Stimulated activated CD8-positive, alpha-beta memory T cell treated with anti-CD3 and anti-CD28 coated beads, Interleukin-4, amount 100 ng/mL, for 24 hours (primary cell): ENCODE measurements around the gene KRT86.

ENCODE experiments used
- DNase-seq: peaks from one replicate; pipeline ENCODE4 v3.0.0-alpha.2; 2020; ENCODE audit warnings: low read depth

KRT86 gene

DNA sequence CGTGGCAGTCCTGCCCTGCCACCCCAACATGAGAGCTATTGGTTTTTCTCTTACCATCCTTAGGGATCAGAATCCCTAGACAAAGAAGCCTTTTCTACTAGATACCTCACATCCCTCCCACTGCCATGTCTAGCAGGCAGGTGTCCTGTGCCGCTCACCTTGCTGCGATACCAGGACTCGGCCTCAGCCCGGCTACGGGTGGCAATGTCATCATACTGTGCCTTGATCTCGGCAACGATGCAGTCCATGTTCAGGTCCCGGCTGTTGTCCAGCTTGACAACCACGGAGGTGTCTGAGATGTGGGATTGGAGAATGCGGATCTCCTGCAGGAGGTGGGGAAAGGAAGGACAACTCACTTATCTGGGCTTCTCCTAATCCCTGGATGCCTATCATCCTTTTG, 42.3 kb downstream of the KRT86 start:
- no peak for DNase-seq

DNA sequence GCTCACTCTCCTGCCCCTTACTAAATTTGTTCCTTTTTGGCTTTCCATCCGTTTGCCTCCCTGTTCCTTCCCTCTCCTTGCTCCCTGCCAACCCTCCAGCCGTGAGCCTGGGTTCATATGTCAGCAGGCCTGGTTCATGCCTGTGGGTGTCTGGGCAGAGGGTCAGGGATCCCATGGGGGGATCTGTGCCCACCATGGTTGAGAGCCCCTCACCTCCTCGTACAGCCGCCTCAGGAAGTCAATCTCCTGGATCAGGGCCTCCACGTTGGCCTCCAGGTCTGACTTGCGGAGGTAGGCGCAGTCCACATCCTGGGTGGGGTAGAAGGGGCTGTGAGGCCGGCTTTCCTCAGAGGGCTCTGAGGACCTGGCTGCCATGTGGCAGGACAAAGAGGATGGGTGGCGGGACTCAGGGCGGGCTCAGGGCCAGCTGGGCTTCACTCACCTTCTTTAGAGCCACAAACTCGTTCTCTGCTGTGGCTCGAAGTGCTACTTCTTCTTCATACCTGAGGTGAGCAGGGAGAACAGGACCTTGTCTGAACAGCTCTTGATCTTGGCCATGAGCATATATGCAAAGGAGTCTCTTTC, 43.1 kb downstream of the KRT86 start:
- DNase-seq = no peak

DNA sequence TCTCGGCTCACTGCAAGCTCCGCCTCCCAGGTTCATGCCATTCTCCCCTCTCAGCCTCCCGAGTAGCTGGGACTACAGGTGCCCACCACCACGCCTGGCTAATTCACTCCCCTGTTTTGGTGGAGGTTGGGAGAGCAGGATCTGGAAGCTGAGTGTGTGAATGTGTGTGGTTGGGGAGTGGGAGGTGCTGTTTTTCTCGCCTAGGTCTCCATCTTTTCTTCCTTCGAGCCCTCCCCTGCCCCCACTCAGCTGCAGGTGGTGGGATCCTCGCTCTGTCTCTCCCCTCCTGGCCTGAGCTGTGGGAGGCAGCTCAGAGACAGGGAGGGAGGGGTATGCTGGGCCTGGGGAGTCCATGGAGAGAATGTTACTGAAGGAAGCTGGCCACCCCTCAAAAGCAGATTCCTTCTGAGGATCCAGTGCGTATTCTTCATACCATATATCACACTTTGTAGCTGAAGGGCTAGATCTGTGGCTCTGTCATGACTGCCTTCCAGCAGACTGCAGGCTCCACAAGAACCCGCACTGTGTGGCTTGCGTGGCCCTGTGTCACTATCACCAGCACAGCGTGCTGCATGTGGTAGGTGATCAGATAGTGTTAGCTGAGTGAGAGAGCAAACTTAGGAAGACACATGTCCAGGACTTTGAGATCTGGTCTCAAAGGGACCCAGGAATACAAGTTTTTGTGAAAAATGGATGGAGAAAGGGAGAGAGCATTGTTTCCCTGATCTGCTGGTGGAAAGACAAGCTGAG, 44.0 kb downstream of the KRT86 start:
- DNase-seq = no peak

DNA sequence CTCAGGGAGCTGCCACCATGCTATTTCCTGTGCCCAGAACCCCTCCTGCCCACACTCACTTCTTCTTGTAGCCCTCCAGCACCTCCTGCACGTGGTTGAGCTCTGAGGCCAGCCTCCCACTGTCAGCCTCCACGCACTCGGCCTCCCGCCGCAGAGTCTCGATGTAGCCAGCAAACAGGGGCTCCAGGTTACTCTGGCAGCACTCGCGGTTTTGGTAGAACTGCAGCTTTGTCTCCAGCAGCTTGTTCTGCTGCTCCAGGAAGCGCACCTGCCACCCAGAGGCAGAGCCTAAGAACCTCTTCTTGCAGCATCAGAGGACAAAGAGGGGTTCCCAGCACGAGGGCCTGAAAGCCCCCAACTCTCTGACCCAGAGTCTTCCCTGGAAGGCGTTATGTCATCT, 44.7 kb downstream of the KRT86 start:
- DNase-seq = no peak

DNA sequence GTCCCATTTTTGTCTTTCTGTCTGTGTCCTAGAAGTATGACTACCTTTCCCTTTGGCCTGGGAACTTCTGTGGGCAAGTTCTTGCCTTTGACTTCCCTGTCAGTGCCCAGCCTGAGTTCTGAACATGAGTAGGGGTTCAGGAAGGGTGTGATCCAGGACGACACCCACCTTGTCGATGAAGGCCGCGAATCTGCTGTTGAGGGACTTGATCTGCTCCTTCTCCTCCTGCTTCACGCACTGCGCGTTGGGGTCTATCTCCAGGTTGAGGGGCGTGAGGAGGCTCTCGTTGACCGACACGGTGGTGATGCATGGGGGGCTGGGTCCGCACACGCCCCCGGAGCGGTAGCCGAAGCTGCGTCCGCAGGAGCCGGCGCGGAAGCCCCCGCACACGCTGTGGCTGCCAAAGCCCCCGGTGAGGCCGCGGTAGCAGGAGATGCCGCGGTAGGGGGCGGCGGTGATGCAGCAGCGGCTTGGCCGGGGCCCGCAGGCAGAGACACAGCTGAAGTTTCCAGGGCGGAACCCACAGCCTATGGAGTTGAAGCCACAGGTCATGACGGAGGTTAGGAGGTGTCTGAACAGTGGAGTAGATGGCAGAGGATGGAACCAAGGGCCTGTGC, 46.4 kb downstream of the KRT86 start, which contains the start of gene KRT83:
Gene KRT83 (minus strand): TSS at position 615 of the 617 bp plus-strand sequence. CDS start 63 bp downstream, at position 552.
- no peak for DNase-seq

DNA sequence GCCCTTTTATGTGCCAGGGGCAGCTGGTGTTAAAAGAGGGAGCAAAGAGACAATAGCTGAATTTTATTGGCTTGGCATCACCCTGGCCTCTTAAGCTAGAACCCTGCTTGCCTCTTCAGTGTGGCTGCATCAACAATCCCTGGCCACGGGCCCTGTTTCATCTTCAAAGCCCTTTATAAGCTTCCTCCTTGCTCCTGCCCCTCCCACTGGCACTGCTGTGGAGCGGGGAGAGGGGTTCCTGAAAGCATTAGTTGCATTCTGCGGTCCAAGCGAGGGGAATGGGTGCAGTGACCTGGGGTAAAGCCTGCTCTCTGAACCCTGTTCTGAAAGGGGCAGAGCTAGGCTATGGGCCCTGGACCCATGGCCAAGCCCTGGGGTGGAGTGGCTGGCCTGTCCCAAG, 47.0 kb downstream of the KRT86 start:
- no peak for DNase-seq

DNA sequence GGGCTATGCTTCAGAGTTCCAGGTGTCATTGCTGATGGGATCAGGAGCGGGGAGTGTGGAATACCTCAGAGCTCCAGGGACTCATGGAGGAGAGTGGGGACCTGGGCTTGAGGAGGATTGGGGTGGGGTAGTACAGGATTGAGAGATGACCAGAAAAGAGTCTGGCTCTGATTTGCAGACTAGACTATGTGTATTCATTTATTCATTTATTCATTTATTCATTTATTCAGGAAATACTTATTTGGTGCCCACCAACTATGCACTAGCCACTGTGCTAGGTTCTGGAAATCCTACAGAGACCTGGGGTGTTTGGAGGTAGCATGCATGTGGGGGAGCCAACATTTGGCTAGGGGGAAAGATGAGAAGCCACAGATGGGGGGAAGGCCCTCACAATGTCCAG, 47.6 kb downstream of the KRT86 start:
- DNase-seq = no peak

DNA sequence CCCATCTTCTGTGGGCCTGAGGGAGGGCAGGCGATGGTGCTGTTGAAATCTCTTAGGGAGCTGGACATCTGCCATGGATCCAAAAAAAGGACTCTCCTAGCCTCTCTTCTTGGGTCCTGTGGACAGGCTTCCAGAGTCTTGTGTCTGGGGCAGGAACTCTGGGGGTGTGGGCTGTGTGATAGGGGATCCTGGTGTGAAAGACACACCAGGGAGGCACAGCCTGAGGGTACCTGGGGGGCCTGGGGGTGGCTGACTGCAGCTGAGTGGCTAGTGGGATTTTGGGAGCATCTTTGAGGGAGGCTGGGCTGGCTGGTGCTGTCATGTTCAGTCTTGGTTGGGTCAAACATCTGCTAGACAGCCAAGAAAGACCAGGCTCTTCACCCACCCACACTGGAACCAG, 48.6 kb downstream of the KRT86 start:
- no peak for DNase-seq

DNA sequence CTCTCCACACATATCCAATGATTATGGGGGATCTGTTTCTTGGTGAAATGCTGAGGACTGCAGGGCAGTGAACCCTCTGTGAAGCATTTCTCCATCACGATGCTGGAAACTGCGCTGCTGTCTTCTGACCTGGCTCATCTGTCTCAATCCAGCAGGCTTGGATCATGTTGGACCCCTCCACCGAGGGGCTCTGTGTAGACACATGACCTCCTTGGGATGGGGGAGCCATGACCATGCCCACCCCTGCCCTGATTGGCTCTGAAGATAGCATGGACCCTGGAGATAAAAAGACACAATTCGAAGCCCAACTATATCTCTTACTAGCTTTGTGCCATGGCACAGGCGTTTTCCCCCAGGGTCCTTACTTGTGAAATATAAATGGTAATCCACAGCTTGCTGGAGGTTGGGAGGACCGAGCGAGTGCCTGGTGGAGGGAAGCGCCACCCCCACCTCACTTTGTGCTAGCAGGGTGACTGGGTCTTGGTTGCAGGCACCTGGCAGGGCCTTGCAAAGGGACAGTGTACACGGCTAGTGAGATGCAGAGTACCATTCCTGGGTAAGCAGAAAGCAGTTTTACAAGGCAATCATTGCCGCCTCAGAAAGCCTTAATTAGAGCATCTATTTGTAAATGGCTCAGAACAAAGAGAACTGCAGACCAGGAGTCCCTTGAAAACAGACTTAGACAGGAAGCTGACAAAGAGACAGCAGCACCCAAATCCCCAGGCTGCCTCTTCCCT, 49.1 kb downstream of the KRT86 start:
- DNase-seq = no peak

DNA sequence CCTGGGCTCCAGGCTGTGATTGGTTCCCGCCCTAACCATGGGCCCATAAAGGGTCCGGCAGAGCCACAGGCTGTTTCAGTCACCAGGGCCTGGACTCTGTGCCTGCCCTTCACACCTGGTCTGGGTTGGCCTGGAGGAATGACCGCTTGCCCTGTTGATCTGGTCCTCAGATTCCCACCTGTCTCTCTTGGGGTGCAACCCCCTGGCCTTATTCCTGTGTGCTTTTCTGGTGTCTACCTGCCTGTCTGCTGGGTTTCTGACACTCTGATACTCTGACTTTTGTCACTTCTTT, 49.7 kb downstream of the KRT86 start:
- DNase-seq = no peak

DNA sequence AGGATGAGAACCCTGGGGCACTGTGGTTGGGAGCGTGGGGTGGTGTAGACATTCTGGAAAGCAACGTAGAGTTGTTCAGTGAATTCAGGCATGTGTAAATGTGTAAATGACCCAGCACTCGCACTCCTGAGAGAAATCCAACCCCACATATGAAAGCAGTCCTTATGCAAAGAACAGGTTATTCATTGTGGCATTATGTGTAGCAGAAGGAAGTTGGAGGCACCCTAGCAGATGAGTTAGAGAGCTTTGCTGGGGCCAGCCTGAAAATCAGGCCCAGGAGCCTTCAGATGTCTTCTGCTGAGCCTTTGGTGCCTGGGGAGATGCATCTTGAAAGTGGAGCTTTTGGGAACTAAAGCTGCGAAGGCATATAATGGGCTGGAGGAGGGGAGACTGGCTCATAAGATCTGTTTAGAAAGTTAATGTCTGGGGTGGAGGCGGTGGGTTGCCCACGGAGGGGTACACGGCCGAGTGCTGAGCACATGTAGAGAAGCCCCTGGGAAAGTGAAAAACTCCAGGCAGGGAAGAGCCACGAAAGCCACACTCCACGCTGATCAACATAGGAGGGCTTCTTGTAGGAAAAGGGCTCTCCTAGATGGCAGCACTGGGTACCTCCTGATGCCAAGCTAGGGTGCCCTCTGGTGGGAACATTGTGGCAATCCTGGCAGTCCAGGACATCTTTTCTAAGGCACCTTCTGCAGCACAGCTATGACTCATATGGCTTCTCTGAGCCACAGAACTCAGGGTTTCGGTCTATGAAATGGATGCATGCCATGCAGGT, 52.8 kb downstream of the KRT86 start:
- peak; percentile 56 for DNase-seq

DNA sequence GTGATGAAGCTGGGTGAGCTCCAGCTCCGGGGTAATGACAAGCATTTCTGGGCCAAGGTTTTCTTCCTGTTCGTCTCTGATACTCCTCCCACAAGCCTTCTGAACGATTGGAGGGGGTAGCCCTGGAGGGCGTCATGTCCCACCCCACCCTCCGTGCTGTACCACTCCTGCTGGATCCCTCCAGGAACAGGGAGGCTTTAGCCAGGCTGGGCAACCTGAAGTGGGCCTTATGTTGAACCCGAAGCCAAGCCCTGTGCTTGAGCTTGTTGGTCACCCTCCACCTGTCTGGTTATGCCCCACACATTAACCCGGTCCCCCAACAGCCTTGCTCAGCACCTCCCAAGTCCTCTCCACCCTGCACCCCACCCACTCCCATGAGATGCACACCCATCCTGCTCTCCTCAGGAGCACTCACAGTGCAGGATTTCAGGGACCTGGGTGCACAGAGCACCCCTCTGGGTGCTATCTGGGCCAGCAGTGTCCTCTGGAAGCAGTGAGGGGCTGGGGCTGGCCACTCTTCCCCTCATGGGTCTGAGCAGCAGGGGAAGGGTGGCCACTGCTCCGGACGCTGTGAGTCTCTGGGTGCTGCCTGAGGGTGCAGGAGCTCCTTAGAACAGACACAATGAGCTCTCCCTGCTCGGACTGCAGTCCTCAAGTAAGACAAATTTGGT, 53.5 kb downstream of the KRT86 start:
- DNase-seq = no peak

DNA sequence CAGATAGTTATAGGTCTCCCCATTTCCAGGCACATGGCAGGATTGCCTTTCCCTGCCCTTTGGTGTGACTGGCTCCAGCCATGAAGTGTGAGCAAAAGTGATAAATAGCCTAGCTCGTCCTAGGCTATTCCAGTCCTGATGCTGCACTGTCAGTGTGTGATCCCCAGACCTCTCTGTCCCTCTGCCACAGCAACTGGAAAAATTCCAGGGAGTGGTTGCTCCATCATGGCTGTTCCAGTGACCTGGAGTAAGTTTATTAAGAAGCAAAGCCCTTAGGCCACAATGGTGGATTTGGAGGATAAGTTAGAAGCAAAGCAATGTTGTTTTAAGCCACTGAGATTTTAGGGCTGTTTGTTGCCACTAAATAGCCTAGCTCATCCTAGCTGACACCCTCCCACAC, 56.6 kb downstream of the KRT86 start:
- DNase-seq = no peak

DNA sequence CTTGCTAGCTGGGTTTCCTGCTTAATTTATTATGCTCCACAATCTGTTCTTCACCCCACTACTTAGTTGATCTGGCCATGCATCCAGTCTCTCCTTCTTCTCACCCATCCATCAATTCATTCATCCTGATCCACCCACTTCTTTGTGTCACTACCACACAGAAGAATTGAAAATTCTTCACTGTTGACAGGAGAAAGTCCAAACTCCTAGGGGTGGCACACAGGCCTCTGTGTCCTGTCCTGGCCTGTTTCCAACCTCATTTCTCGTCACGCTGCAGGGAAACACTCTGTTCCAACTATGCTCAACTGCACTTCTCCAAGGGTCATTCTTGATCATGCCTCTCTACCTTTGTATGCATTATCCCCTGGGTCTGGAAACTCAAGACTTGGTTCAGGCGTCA, 57.4 kb downstream of the KRT86 start:
- no peak for DNase-seq

DNA sequence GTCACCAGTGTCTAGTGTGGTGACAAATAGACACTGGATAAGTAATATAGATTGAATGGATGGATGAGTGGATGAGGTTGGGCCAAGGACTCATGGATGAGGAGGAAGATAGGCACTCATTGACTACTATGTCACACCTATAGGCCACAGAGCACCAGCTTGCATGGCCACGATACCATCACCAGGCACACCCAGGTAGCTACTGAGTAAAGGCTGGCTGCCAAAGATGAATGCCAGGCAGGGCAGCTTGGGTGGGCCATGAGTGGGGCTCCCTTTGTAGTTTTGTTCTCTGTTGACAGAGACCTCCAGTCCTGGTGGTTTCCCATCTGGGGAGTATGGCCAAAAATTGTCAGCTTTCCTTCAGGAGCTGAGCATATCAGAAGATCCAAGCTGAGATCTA, 57.9 kb downstream of the KRT86 start:
- no peak for DNase-seq

DNA sequence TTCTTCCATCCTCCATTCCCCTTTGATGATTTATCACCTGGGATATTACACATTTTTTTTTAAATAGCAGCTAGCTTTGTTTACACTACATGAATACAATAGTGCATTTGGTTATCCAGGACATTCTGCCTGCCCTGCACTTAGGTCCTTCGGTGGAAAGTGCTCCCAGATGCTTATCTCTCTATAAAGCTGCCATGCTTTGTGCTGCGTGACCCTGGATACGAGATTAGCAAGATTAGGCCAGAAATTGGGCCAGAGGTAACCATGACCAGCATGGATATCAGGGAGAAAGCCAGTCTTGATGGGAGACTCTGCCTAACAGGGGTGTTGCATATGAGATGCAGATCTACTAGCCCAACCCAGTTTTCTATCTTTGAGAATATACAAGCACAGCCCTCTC, 58.9 kb downstream of the KRT86 start:
- no peak for DNase-seq

DNA sequence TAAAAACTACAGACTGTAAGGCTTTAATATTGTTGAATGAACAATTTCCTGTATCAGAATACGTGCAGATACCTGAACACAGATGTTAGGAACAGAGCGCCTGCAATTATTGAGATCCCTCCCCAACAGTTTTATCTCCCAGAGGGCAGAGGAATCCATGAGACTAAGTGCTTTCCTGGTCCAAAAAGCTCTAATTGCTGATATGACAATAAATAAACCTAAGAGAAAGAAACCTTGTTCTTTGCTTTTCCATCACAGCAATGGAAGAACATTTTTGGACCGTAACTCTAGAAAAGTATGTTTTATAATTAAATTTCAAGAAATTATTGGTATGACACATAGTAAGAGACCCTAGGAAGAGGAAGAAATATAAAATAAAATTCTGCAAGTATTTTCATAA, 59.7 kb downstream of the KRT86 start:
- DNase-seq = no peak

DNA sequence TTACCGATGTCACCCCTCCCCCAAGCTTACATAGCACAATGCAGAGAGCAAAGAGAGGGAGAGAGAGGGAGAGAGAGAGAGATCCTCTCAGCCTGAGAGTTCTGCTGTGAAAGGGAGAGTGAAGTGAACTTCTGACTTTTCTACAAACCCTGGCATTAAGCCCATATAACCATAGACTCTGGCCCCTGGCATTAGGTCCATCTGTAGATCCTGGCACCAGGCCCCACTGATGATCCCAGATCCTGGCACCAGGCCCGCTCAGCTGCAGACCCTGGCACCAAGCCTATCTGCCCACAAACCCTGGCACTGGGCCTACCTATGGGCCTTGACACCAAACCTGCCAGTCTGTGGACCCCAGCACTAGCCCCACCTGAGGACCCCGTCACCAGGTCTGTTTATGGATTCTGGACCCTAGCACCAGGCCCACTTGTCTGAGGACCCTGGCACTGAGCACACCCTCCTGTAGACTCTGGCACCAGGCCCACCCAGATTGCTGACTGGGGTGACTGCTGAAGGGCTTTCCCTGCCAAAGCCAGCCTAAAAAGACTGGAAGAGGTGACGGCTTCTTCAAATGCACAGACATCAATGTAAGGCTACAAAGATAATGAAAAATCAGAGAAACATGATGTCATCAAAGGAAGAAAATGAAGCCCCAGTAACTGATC, 61.3 kb downstream of the KRT86 start:
- DNase-seq = no peak

DNA sequence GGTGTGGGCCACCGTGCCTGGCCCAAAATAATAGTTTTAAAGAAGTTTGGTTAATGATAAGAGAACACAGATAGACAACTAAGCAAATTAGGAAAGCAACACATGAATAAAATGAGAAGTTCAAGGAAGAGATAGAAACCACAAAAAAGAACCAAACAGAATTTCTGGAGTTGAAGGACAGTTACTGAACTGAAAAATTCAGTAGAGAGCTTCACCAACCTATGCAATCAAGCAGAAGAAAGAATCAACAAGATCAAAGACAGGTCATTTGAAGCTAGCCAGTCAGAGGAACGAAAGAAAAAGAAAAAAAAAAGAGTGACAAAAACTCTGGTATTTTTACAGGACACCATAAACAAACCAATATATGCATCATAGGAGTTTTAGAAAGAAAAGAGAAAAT, 62.2 kb downstream of the KRT86 start:
- no peak for DNase-seq

DNA sequence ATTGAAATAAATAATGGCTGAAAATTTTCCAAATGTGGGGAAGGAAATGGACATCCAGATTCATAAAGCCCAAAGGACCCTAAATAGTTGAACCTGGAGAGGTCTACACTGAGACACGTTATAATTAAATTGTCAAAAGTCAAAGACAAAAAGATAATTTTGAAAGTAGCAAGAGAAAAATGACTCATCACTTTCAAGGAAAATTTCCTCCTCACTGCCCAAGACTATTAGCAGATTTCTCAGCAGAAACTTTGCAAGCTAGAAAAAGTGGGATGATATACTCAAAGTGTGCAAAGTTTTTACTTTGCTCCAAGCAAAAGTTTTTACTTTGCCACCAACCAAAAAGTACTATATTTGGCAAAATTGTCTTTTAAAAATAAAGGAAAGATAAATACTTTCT, 62.6 kb downstream of the KRT86 start:
- no peak for DNase-seq

DNA sequence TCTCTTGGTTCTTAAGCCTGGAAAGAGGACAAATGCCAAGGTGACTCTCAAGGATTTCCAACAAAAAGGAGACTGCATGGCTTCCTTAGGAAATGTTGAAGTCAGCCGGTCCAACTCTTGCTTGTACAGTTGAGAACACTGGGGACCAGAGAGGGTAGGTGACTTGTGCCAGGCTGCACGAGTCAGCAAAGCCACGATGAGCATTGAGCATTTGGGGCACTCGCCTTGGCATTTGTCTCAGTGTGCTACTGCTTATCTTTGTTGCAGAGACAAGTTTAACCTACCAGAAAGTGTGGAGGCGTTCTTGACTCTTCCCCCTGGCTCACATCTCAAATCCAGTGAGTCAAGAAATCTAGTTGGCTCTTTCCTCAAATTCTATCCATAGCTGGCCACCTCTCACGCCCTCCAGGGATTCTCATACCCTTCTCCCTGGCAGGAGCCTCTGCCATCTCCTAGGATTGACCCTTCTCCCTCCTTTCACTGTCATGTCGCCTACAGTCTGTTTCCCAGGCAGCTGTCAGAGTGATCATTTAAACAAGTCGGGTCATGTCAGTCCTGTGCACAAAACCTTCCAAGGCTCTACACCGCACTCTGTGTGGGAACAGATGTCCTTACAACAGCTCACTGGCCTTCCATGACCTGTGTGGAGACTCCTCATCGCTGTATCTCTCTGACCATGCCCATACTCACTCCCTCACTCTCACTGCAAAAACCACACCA, 64.0 kb downstream of the KRT86 start:
- DNase-seq = no peak
